IMR-90 (cell line): ENCODE results near the gene ZDHHC1. TPM values are rescaled to one million over a fixed set of nuclear protein-coding genes. Genes with fewer than 3 reads are reported as not detected.
A peak's percentile ranks its signal among the peaks of the same experiment; 100 is the strongest.

Experiments used
- ATAC-seq: fragments of 200-7000 bp; cut with Tn5 transposase; 2 replicates; pipeline ENCODE4 v1.9.1; 2020; ENCODE audit warnings: low read depth, mild to moderate bottlenecking, moderate library complexity
- BruUV-seq: library from RNA; stranded (reverse); fragments of 400-500 nt; replicated peaks from 2 replicates; lab custom pipeline; 2021; lab: Mats Ljungman, UMichigan
- CTCF ChIA-PET: fragments of 300-600 bp; formaldehyde crosslinking; extraction: SDS; loops from one replicate; lab custom pipeline; 2021; ENCODE audit warnings: antibody characterized with exemption; lab: Yijun Ruan, JAX
- POLR2A ChIA-PET: fragments of 300-600 bp; sonication (Branson Sonifier 250); formaldehyde crosslinking; loops from one replicate; lab custom pipeline; 2022; ENCODE audit warnings: antibody characterized with exemption; ENCODE audit not compliant: unreplicated experiment; lab: Charles Lee
- DNase-seq: peaks from one replicate; pipeline ENCODE4 v3.0.0; 2013
- H2AFZ ChIP-seq: replicated peaks from 2 replicates; pipeline ENCODE3; 2013; ENCODE audit warnings: low read length, mild to moderate bottlenecking; ENCODE audit not compliant: poor library complexity
- H2AK5ac ChIP-seq: 2 replicates; pipeline ENCODE4 v1.6.1; 2013; ENCODE audit warnings: low read depth, low read length, inconsistent platforms
- H2AK9ac ChIP-seq: replicated peaks from 2 replicates; pipeline ENCODE3; 2013; ENCODE audit warnings: mild to moderate bottlenecking, low read depth, low read length, moderate library complexity; ENCODE audit not compliant: poor library complexity
- H2BK120ac ChIP-seq: 2 replicates; pipeline ENCODE4 v1.6.1; 2013; ENCODE audit warnings: low read depth, low read length, inconsistent platforms
- H2BK15ac ChIP-seq: 3 replicates; pipeline ENCODE4 v1.6.1; 2013; ENCODE audit warnings: low read depth, low read length, inconsistent platforms
- H2BK20ac ChIP-seq: 2 replicates; pipeline ENCODE4 v1.6.1; 2013; ENCODE audit warnings: low read depth, mild to moderate bottlenecking, inconsistent platforms, low read length, moderate library complexity
- H2BK5ac ChIP-seq: 2 replicates; pipeline ENCODE4 v1.6.1; 2013; ENCODE audit warnings: mild to moderate bottlenecking, low read depth, low read length, inconsistent platforms; ENCODE audit not compliant: poor library complexity, severe bottlenecking
- H3K14ac ChIP-seq: replicated peaks from 2 replicates; pipeline ENCODE4 v1.6.1; 2013; ENCODE audit warnings: low read depth, low read length, inconsistent platforms
- H3K18ac ChIP-seq: 2 replicates; pipeline ENCODE4 v1.6.1; 2013; ENCODE audit warnings: low read depth, low read length, control low read depth
- H3K23ac ChIP-seq: 2 replicates; pipeline ENCODE4 v1.6.1; 2013; ENCODE audit warnings: low read depth, low read length, inconsistent platforms
- H3K27ac ChIP-seq: 2 replicates; pipeline ENCODE4 v1.5.1; 2013; ENCODE audit warnings: mild to moderate bottlenecking, control low read depth, low read length; ENCODE audit not compliant: insufficient read depth
- H3K27me3 ChIP-seq: 2 replicates; pipeline ENCODE4 v1.6.1; 2013; ENCODE audit warnings: low read length; ENCODE audit not compliant: control insufficient read depth, insufficient read depth
- H3K36me3 ChIP-seq: 2 replicates; pipeline ENCODE4 v1.6.1; 2013; ENCODE audit warnings: low read length, mixed read lengths; ENCODE audit not compliant: control insufficient read depth, insufficient read depth
- H3K4ac ChIP-seq: 2 replicates; pipeline ENCODE4 v1.6.1; 2013; ENCODE audit warnings: low read depth, low read length, inconsistent platforms
- H3K4me1 ChIP-seq: 2 replicates; pipeline ENCODE4 v1.6.1; 2013; ENCODE audit warnings: low read length, mixed read lengths; ENCODE audit not compliant: control insufficient read depth, insufficient read depth
- H3K4me2 ChIP-seq: 2 replicates; pipeline ENCODE4 v1.6.1; 2013; ENCODE audit warnings: low read depth, mild to moderate bottlenecking, control low read depth, low read length, moderate library complexity
- H3K4me3 ChIP-seq: 2 replicates; pipeline ENCODE4 v1.5.1; 2013; ENCODE audit warnings: low read depth, mild to moderate bottlenecking, control low read depth, low read length, moderate library complexity; ENCODE audit not compliant: insufficient read depth
- H3K56ac ChIP-seq: 2 replicates; pipeline ENCODE4 v1.6.1; 2013; ENCODE audit warnings: low read length, inconsistent platforms; ENCODE audit not compliant: insufficient read depth; ENCODE audit errors: extremely low read depth
- H3K79me1 ChIP-seq, 2 experiments: 2 replicates each; pipeline ENCODE4 v1.6.1; 2013; ENCODE audit warnings: low read length in 2 of 2, inconsistent platforms in 1 of 2, low read depth in 1 of 2
- H3K9ac ChIP-seq: 2 replicates; pipeline ENCODE4 v1.6.1; 2013; ENCODE audit warnings: low read depth, low read length, control low read depth
- H3K9me1 ChIP-seq: 2 replicates; pipeline ENCODE4 v1.6.1; 2013; ENCODE audit warnings: low read length, inconsistent platforms; ENCODE audit not compliant: insufficient read depth
- H3K9me3 ChIP-seq: 2 replicates; pipeline ENCODE4 v1.6.1; 2013; ENCODE audit warnings: low read length; ENCODE audit not compliant: control insufficient read depth, insufficient read depth
- H4K20me1 ChIP-seq: 2 replicates; pipeline ENCODE4 v1.6.1; 2013; ENCODE audit warnings: low read length, inconsistent platforms; ENCODE audit not compliant: insufficient read depth
- H4K5ac ChIP-seq: 2 replicates; pipeline ENCODE4 v1.6.1; 2013; ENCODE audit warnings: mild to moderate bottlenecking, low read depth, low read length, control low read depth
- H4K8ac ChIP-seq, 2 experiments: 2 replicates each; pipeline ENCODE4 v1.6.1; 2013; ENCODE audit warnings: low read depth in 2 of 2, low read length in 2 of 2, control low read depth in 1 of 2, inconsistent platforms in 1 of 2
- H4K91ac ChIP-seq: 2 replicates; pipeline ENCODE4 v1.6.1; 2013; ENCODE audit warnings: low read depth, low read length, inconsistent platforms; ENCODE audit not compliant: insufficient read depth
- CEBPB ChIP-seq: IDR thresholded peaks from 2 replicates; pipeline ENCODE4 v1.6.1; 2012; ENCODE audit warnings: low read depth, low read length, improper control_type of control experiment
- CHD1 ChIP-seq: IDR thresholded peaks from 2 replicates; pipeline ENCODE4 v1.6.1; 2012; ENCODE audit warnings: low read depth, low read length, improper control_type of control experiment
- FOS ChIP-seq: fragments of 150-350 bp; IDR thresholded peaks from 2 replicates; pipeline ENCODE4 v1.6.1; 2016; ENCODE audit warnings: low read depth, low read length
- MAFK ChIP-seq: IDR thresholded peaks from 2 replicates; pipeline ENCODE4 v1.6.1; 2012; ENCODE audit warnings: low read depth, low read length, improper control_type of control experiment
- MAZ ChIP-seq: IDR thresholded peaks from 2 replicates; pipeline ENCODE4 v1.6.1; 2012; ENCODE audit warnings: low read depth, mild to moderate bottlenecking, low read length, improper control_type of control experiment, moderate library complexity, borderline replicate concordance
- MXI1 ChIP-seq: IDR thresholded peaks from 2 replicates; pipeline ENCODE4 v1.6.1; 2012; ENCODE audit warnings: low read depth, mild to moderate bottlenecking, low read length, moderate library complexity, borderline replicate concordance
- NFE2L2 ChIP-seq: fragments of 150-350 bp; IDR thresholded peaks from 2 replicates; pipeline ENCODE4 v1.6.1; 2016; ENCODE audit warnings: low read depth, mild to moderate bottlenecking, low read length
- POLR2A ChIP-seq: IDR thresholded peaks from 2 replicates; pipeline ENCODE4 v1.6.1; 2012; ENCODE audit warnings: mild to moderate bottlenecking, low read depth, low read length
- RAD21 ChIP-seq: IDR thresholded peaks from 2 replicates; pipeline ENCODE4 v1.6.1; 2012; ENCODE audit warnings: low read length, improper control_type of control experiment
- RFX5 ChIP-seq: IDR thresholded peaks from 2 replicates; pipeline ENCODE4 v1.8.0; 2012; ENCODE audit warnings: low read depth, mild to moderate bottlenecking, low read length, moderate library complexity
- SMC3 ChIP-seq: fragments of 150-350 bp; IDR thresholded peaks from 2 replicates; pipeline ENCODE4 v1.6.1; 2016; ENCODE audit warnings: low read depth, mild to moderate bottlenecking, antibody characterized with exemption, low read length, moderate library complexity
- WGBS, 2 experiments: methylation state at CpG; one replicate each; pipeline versions ENCODE4 v1.1.5 to v1.1.7; 2013; ENCODE audit warnings: missing lambda C conversion rate in 2 of 2; ENCODE audit not compliant: insufficient read length in 1 of 2; ENCODE audit errors: extremely low coverage in 2 of 2; 5-methylcytosine and 5-hydroxymethylcytosine counted together
- dilution Hi-C: fragments of 300-500 bp; cut with HindIII; formaldehyde crosslinking; loops from one replicate; pipeline ENCODE4 v1.14.3; 2018; ENCODE audit warnings: low sequenced_read_pairs; ENCODE audit not compliant: unreplicated experiment
- in situ Hi-C: fragments of 300-500 bp; cut with MboI; formaldehyde crosslinking; loops from 3 replicates; pipeline ENCODE4 v1.14.3; 2019; ENCODE audit warnings: low sequenced_read_pairs, inconsistent platforms, mixed read lengths
- intact Hi-C: fragments of 100-400 bp; cut with micrococcal nuclease; formaldehyde crosslinking; loops from 2 replicates; pipeline ENCODE4 v1.10.0; 2022
- polyA plus RNA-seq, 3 experiments: library from polyadenylated mRNA; depleted of rRNA; stranded (reverse); fragments of >200 nt; gene quantifications; 2 replicates each; pipeline ENCODE4 v1.2.3, GENCODE V29; 2012; ENCODE audit warnings: low replicate concordance in 1 of 3
- total RNA-seq: library from RNA; depleted of rRNA; stranded (reverse); fragments of >200 nt; gene quantifications from 2 replicates; pipeline ENCODE4 v1.2.3, GENCODE V29; 2012

Gene ZDHHC1
- total and polyA plus RNA-seq, 2 of the 4 experiments (the other 2 are of a cell fraction) = 2.0 to 5.9 TPM

DNA sequence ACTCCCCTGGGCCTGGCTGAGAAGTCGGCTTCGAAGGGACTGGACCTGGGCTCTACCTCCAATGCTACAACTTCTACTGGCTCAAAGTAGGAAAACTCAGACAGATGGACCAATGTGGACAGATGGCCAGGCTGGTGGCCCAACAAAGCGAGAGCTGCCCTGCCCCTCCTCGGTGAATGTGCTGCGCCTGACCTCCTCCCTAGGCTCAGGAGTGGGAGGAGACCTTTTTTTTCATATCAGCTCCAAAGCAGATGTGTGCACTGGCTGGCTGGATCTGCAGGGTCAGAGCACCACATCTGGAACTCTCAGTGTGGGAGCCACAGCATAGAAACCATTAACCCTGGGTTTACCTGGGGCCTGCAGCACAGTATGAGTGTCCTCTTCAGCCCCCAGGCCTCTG, 43.9 kb upstream of the ZDHHC1 start:
- Histone ChIP-seq H3K4me2 (no peak overlapping the region), H4K20me1 (peaks cover 93% of the 10 kb centered on the region), H3K36me3 (peaks cover 6% of the 10 kb centered on the region), H3K4me1 (peaks cover 27% of the 10 kb centered on the region), H2AK5ac (no peak overlapping the region), H4K8ac (no peak overlapping the region), H2BK5ac (no peak overlapping the region), H3K4me3 (no peak overlapping the region), H3K14ac (peak overlapping the region; percentile 3; the same call in 1 of the 2 replicates), H3K9me3 (no peaks in the 10 kb centered on the region), H2AFZ (no peak overlapping the region), H4K91ac (no peak overlapping the region), H4K5ac (no peak overlapping the region), H3K9me1 (peaks cover 11% of the 10 kb centered on the region), H3K79me1 (peaks cover 21 to 92% of the 10 kb centered on the region in 2 experiments), H2BK20ac (no peak overlapping the region), H2BK15ac (no peak overlapping the region), H2AK9ac (no peak overlapping the region), H3K27me3 (no peaks in the 10 kb centered on the region), H3K9ac (no peak overlapping the region), H3K18ac (no peak overlapping the region), H3K56ac (no peak overlapping the region), H2BK120ac (no peak overlapping the region), H3K4ac (no peak overlapping the region; the same call in 1 of the 2 replicates), H3K23ac (peak overlapping the region; percentile 28; the same call in 1 of the 2 replicates), H3K27ac (no peak overlapping the region)
- DNase-seq (no peak), ATAC-seq (no peak)
- ChIA-PET CTCF (no interaction called here), POLR2A (no interaction called here)
- 100% methylated on average over 1 of the region's 5 CpGs; no CpG with 5 or more reads in 1 of the 2 experiments for WGBS, 2 experiments
- in situ Hi-C loops (no loop called here), dilution Hi-C loops (no loop called here), intact Hi-C loops (no loop called here)
- TF ChIP-seq RFX5 (no peak), MAFK (no peak), RAD21 (no peak), CHD1 (no peak), FOS (no peak), MAZ (no peak), MXI1 (no peak), CEBPB (no peak), NFE2L2 (no peak), SMC3 (no peak), POLR2A (no peak)
- BruUV-seq = no TSS peak
